Islet precursor cell (in vitro differentiated cells): Measurements from ENCODE around the gene IL17RA.
"Not testable (repeated sequence)": the region's sequence is repeated elsewhere in the genome, so short reads cannot be mapped to it uniquely, and the experiment has no call there.

ENCODE experiments used
- DNase-seq: peaks from one replicate; pipeline ENCODE4 v3.0.0-alpha.2; 2018

The IL17RA gene

GRCh38 chr22:17130199-17130598 is 45.4 kb downstream of the IL17RA start:
- no peak for DNase-seq

DNA sequence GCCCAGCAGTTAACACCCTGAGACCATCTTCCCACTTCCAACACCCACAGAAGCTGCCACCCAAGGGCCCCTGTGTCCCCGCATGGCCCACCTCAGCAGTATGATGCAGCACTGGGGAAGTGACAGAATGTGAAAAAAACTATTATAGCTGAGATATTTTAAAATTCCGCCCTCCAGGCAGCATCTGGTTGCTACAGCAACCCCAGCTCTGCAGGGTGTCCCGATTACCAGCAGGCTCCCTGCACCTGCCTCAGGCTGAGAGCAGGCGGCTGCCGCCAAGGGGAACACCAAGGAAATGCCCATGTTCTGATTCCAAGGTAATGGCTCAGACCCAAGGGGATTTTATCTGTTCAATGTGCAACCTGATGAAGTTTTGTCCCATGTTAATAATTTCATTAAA is 46.9 kb downstream of the IL17RA start:
- DNase-seq, result no peak

- DNase-seq, result no peak
Observed at GRCh38 chr22:17132112-17132511, 47.3 kb downstream of the IL17RA start.

DNA sequence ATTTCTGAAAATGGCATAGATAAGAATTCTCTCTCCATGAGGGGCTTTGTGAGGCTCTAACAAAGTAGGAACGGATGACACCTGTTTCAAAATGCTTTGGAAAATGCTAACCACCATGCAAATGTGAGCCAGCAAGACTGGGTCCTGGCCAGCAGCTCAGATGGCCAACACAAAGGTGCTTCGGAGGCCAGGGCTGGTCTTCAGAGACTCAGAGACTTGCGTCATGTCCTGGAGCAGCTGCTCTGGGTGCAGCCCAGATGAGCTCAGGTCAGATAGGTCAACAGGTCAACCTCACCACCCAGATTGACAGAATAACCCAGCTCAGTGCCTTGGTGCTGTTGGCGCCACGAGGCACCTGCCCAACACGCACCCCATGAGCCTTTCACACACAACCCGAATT is 48.3 kb downstream of the IL17RA start:
- DNase-seq, result no peak

DNA sequence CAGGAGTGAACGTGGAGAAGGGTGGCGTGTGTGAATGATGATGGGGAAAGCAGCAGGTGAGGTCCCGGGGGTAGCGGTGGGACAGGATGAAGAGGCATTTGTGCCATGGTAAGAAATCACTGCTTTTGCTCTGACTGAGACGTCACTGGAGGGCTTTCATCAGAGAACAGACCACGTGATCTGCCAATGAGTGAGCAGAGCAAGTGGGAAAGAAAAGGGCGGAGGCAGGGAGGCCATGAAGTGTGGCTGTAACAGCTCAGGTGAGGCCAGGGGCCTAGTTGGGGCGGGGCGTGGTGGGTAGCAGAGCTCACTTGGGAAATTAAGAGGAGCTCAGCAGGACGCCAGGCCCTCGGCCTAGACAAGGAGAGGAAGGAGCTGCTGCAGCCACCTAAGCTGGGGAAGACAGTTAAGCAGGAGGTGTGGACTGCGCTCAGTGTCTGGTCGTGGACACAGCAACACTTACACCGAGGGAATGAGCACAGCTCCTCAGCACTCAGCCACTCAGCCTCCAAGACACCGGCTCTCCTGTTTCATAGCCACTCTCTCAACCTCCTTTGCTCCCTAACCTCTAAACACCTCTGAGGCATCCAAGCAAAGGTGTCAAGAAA is 50.5 kb downstream of the IL17RA start:
- no peak for DNase-seq

DNA sequence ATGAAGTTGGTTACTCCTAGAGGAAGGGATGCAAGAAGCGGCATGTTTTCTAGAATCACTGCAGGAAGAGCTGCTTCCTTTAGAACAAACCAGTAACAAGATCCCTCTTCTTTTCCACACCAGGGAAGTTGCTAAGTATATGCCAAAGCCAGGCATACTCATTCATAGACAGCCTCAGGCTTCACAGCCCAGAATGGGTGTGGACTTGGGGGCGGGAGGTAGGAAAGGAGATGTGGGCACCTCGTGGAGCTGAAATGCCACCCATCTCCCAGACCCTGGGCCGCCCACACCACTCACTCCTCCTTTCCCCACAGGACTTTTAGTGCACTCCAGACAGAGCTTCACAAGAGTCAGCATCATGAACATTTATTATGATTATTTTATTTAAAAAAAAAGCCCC is 52.4 kb downstream of the IL17RA start:
- DNase-seq, result no peak

GRCh38 chr22:17137861-17138425 is 53.1 kb downstream of the IL17RA start:
- DNase-seq, result no peak

- no peak for DNase-seq
Observed at GRCh38 chr22:17138513-17138912, 53.7 kb downstream of the IL17RA start.

- DNase-seq, result no peak
Observed at GRCh38 chr22:17140022-17140421, 55.2 kb downstream of the IL17RA start.

- no peak for DNase-seq
Observed at GRCh38 chr22:17140826-17141766, 56.3 kb downstream of the IL17RA start.

DNA sequence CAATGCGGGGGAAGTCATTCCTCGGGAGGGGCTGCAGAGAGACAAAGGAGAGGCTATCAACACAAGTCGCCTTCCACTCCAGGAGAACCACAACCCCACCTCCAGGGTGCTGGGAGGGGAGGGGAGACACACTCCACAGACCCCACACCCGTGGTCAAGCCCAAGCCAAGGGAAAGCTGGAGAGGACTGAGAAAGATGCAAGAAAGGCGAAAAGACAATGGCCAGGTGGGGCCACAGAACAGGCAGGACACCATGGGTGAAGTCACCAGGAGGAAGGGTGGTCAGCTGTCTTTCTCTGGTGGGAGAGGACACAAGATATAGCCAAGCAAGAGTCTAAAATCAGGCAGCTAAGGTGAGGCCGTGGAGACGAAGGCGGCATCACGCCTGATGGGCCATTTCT is 58.3 kb downstream of the IL17RA start:
- DNase-seq, result no peak

GRCh38 chr22:17143826-17144225 is 59.0 kb downstream of the IL17RA start:
- no peak for DNase-seq

DNA sequence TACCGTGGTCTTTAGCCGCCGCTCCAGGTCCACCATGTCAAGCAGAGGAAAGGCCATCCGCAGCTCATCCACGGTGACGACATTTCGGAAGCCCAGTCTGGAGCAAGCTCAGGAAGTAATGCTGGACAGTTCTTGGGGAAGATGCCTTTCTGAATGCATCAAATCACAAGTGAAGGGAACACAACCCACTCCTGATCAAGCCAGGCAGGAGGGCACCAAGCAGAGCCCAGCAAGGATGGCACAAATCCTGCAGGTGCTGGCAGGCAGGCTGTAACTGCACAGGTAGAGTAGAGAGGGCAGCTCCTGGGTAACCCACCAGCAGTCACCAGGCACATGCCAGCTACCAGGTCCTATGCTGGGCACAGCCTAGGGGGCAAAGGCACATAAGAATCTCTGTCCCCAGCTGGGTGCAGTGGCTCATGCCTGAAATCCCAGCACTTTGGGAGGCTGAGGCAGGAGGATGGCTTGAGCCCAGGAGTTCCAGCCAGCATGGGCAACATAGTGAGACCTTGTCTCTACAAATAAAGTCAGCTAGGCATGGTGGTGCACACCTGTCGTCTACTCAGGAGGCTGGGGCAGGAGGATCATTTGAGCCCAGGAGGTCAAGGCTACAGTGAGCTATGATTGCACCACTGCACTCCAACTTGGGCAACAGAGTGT is 60.4 kb downstream of the IL17RA start:
- no peak for DNase-seq

GRCh38 chr22:17147458-17147857 is 62.7 kb downstream of the IL17RA start:
- not testable (repeated sequence) for DNase-seq

- DNase-seq, result no peak
Observed at GRCh38 chr22:17149076-17149815, 64.4 kb downstream of the IL17RA start.

DNA sequence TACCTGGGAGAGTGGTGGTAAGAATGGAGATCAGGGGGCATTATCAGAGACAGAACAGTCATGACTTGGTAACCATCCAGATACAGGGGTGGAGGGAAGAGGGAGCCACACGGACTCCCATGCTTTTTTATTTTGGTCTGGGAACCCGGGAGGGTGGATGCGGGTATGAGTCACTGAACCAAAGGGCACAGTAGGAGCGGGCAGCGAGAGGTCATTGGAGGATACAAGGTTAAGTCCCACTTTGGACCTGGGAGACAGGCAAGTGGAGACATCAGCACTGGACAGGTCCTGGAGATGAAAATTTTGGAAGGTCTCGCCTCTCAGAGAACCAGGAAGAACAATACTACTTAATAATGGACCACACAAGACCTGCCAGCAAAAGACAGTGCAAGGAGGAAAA is 67.5 kb downstream of the IL17RA start:
- no peak for DNase-seq

- DNase-seq, result no peak
Observed at GRCh38 chr22:17152971-17153370, 68.2 kb downstream of the IL17RA start.

DNA sequence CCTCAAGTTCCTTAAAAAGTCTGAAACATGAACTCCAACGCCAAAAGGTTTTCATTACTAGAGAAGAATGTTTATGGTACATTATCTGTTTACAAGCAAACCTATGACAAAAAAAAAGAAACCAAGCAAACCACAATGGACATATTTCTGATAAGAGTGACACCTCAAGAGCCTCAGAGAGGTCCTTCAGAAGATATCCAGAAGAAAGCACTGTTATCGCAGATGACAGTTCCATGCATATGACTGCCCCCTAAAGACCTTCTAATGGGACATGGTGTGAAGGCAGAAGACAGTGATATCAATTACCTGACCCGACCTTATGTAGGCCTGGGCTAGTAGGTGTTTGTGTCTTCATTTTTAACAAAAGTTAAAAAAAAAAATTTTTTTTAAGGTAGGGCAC is 71.1 kb downstream of the IL17RA start:
- DNase-seq, result no peak

GRCh38 chr22:17157714-17158113 is 72.9 kb downstream of the IL17RA start:
- DNase-seq, result no peak

- DNase-seq, result no peak
Observed at GRCh38 chr22:17158176-17158567, 73.4 kb downstream of the IL17RA start.

DNA sequence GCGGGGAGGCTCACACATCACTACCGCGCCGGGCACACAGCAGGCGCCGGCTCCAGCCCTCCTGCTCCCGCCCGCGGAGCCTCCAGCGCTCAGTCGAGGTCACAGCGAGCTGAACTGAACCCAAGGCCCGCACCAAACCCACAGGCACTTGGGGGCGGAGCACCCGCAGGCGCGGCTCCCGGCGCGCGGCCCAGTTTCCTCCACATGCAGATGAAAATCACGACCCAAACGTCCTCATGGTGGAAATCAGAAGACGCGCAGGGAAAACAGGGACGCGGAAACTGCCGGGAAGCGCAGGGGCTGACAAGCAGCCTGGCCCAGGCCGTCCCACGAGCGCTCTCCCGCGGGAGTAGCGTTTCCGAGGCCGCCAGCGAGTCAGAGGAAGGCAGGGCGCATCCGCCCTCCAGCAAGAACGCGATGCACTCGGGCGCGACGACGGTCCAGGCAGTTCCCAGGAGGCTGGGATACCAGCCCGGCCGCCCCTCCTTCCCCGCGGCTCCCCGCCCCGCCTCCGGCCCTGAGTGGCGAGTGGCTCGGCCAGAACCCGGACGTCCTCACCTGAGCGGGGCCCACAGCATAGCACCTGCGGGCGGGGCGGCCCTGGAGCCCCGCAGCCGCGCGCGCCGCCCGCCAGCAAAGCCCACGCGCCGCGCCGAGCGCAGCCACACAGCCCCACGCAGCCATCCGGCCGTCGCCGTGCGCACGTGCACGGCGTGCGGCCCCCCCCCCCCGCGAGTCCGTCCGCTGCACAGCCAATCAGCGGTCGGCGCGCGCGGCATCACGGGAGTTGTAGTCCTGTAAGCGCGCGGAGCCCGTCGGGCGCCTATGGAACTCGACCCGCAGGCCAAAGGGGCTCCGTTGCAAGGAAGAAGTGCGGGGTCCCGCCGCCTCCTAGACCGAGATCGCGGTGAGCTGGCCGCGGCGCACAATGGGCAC is 74.0 kb downstream of the IL17RA start, which contains the start of gene HDHD5:
Gene HDHD5, minus strand, starts transcription at position 710 of the 936 bp plus-strand sequence. Its CDS starts 26 bp downstream, at position 684.
- peak; percentile 96 for DNase-seq
